Head of caudate nucleus (tissue), 42 donors: ENCODE measurements around the gene TUFT1.

ENCODE experiments used
- DNase-seq, 42 donors: peaks; one replicate each; pipeline versions ENCODE4 v3.0.0 to v3.0.0-alpha.2; 2020 to 2021; ENCODE audit warnings: mixed read lengths in 7 of 42
- intact Hi-C: fragments of 100-400 bp; cut with DNase I; formaldehyde crosslinking; loops from one replicate; pipeline ENCODE4 v1.15.0; 2022

TUFT1 gene

DNA sequence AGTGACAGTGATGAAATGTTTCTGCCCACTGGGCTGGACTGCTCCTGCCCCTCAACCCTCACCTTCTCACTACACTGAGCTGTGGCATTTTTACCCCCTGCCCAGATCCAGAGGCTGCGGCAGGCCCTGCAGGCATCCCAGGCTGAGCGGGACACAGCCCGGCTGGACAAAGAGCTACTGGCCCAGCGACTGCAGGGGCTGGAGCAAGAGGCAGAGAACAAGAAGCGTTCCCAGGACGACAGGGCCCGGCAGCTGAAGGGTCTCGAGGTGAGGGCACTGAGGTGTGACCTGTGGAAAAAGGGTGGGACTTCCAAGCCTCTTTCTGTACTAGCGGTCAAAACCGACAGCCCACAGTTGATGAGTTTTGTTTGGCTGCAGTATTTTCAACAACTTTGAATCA, 6.2 kb upstream of the TUFT1 start:
- intact Hi-C loops, result loop anchor here (5.0 kb wide), 1 partner anchor 77 kb away; the partner anchor contains the start of gene POGZ
- DNase-seq, result no peak

DNA sequence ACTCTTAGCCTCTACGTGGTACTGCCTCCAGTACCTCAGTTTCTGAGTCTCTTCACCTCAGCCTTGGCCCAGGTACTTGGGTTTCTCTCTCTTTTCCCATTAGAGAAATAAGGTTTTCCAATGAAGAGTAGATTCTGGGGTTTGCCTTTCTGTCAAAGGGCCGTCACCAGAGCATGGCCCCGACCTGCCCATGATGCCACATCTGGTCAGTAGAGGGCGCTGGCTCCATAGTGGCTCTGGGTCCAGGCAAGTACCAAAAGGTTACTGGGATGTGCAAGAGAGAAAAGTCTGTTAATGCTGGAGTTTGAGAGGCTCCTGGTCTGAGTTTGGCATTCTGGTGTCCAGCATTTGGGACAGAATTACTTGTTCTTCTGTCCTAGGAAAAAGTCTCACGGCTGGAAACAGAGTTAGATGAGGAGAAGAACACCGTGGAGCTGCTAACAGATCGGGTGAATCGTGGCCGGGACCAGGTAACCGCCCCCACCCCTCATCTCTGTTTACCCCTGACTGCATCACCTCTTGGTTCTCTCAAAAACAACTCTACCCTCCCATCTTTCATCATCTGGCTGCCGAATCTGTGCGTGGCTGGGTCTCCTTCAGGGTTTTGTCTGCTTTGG, 5.3 kb upstream of the TUFT1 start:
- DNase-seq, result peak; percentile 56 to 93 (median 84)
- intact Hi-C loops, result loop anchor here (5.0 kb wide), 2 partner anchors 77 to 198 kb away; partner anchors contain the start of gene POGZ

DNA sequence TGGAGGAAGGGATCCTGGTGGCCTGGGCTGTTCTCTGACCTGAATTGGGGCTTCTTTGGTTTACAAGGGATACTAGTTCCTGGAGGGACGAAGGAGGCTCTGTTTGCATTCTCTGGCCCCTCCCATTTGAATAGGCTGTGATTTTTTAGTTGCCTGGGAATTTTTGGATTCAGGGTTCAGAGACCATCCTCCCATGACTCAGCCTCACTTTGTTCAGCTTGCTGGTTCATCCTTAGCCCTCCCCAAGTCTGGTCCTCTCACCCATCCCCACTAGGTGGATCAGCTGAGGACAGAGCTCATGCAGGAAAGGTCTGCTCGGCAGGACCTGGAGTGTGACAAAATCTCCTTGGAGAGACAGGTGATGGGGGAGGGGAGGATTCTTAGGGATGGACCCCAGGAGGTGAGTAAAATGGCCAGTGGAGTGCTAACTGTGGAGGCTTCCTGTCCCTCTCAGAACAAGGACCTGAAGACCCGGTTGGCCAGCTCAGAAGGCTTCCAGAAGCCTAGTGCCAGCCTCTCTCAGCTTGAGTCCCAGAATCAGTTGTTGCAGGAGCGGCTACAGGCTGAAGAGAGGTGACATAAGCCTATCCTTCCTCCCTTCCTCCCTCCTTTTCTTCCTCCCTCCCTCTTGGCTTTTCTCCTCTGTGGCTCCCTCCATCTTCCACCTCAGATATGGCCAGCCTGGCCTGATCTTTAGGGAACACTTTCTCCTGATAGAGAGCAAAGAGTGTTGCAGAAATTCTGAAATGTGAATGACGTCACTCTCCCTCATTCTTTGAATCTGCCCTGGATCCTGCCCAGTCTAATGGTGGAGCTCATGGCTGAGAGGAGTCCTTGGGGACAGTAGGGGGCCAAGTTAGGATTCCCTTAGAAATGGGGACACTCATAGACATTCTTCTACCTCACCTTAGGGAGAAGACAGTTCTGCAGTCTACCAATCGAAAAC, 4.5 kb upstream of the TUFT1 start:
- DNase-seq, result no peak
- intact Hi-C loops, result loop anchor here (5.0 kb wide), 1 partner anchor 197 kb away; no protein-coding TSS in a partner anchor

DNA sequence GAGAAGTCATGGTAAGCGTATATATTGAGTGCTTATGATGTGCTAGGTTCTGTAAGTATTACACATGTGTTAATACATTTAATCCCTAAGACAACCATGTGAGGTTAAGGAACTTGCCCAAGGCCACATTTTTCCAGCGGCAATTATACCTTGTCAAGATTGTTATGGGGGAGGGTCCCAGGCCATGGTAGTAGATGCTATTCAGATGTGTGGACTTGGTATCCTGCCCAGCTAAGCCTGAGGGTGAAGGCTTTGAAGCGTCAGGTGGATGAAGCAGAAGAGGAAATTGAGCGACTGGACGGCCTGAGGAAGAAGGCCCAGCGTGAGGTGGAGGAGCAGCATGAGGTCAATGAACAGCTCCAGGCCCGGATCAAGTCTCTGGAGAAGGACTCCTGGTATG, 3.6 kb upstream of the TUFT1 start:
- intact Hi-C loops, result loop anchor here (5.0 kb wide), 1 partner anchor 196 kb away; no protein-coding TSS in a partner anchor
- DNase-seq, result no peak

DNA sequence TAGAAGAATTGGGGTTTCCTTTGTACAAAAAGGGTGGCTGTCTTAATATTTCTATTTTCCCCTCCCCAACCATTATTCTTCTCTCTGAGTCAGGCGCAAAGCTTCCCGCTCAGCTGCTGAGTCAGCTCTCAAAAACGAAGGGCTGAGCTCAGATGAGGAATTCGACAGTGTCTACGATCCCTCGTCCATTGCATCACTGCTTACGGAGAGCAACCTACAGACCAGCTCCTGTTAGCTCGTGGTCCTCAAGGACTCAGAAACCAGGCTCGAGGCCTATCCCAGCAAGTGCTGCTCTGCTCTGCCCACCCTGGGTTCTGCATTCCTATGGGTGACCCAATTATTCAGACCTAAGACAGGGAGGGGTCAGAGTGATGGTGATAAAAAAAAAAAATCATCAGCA, 3.0 kb upstream of the TUFT1 start:
- intact Hi-C loops, result loop anchor here (5.0 kb wide), 1 partner anchor 195 kb away; no protein-coding TSS in a partner anchor
- no peak for DNase-seq

DNA sequence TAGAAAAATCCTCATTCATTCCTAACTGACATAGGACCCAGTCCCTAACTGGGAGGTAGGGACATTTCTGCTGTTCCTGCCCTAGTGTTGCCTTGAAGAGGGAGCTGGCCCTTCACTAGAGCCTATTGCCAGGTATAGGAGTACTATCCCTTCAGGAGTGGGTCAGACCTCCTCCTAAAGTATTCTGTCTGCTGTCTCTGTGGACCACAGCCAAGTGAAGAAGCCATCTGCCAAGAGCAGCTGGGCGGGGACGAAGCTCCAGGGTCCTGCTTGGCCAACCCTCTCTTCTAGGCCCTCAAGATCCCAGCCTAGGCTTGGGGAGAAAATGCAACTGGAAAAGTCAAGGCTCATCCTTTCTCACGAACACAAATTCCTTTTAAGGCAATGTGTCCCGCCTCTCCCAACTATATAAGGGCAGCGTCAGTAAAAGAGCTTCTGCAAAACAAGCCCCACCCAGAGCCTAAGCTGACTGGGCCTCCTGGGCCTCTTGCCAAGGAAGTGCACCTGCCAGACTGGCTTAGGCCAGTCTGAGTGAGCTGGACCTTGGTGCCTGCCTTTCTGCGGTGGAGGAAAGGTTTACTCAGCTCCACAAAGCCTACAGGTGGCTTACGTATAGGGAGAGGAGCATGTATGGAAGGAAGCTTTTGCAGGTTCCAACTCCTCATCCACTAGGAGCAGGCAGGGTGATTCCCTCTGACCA, 638 bp upstream of the TUFT1 start:
- intact Hi-C loops, result loop anchor here (5.0 kb wide), 1 partner anchor 193 kb away; no protein-coding TSS in a partner anchor
- peak in 37 of 42 donors; percentile 10 to 64 (median 36) for DNase-seq

DNA sequence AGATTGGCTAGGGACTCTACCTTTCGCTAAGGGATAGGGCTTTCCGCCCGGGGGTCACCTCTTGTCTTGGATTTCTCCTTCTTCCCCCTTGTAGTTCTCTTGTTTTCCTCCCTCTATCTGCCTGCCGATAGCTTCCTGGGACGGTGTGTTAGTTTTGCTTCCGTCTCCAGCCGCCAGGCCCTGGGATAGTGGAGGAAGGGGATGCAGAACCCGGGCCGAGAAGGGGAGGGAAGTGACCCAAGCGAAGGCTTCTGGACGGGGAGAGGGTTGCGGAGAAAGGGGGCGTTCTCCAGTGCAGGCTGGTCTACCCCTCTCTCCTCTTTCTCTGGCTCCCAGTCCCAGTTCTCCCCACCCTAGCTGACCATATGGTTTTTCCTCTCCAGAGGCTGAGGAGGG, 871 bp downstream of the TUFT1 start:
- intact Hi-C loops, result no loop called here
- DNase-seq, result peak in 7 of 42 donors; percentile 2 to 47 (median 11)

DNA sequence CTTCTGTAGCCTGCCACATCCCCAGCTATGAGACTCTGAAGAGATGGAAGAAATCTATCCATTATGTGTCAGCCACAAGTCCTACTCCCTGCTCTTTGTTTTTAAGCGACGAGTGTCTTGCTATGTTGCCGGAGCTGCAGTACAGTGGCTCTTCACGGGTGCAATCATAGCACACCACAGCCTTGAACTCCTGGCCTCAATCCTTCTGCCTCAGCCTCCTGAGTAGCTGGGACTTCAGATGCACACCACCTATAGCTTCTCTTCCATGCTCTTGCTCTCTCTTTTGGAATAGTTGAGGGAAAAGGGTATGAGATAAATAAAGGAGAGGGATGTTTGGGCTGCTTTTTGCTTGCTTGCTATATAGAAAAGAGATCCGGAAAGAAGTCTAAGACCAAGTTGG, 1.6 kb downstream of the TUFT1 start:
- intact Hi-C loops, result no loop called here
- DNase-seq, result no peak

DNA sequence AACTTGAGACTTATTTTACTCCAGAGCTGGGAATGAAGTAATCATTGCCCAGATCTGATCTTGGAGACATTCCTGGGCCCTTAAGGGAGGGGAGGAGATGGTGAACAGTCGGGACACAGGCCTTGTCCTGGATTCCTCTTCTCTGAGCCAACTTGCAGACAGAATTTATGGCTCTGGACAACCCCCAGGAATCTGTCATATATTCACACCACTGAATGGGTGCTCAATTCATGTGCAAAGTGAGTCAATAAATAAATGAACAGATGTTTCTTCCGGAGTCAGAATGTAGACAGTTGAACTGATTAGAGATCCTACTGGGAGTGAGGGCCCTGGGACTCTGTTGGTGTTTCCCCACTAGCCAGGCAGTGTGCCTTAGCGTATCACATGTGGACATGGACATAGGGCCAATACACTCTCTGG, 2.6 kb downstream of the TUFT1 start:
- intact Hi-C loops, result no loop called here
- DNase-seq, result peak in 1 of 42 donors; percentile 10

DNA sequence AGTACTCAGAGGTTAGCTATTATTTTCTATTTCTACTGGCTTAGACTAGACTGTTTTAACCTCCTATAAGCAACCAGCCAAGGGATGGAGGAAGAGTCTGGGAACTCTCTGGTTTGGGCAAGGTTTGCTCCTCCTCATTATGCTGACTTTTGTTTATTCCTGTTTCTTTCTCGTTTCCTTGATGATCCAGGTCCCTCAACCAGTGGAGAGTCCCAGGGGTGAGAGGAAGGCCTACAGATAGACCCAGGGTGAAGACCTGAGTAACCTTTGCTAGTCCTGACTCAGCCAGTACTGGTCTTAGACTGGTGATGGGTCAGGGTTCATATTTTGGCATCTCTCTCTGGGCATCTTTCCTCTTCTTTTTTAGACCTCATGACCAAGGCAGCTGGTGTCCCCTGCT, 5.4 kb downstream of the TUFT1 start:
- DNase-seq, result no peak
- intact Hi-C loops, result no loop called here

DNA sequence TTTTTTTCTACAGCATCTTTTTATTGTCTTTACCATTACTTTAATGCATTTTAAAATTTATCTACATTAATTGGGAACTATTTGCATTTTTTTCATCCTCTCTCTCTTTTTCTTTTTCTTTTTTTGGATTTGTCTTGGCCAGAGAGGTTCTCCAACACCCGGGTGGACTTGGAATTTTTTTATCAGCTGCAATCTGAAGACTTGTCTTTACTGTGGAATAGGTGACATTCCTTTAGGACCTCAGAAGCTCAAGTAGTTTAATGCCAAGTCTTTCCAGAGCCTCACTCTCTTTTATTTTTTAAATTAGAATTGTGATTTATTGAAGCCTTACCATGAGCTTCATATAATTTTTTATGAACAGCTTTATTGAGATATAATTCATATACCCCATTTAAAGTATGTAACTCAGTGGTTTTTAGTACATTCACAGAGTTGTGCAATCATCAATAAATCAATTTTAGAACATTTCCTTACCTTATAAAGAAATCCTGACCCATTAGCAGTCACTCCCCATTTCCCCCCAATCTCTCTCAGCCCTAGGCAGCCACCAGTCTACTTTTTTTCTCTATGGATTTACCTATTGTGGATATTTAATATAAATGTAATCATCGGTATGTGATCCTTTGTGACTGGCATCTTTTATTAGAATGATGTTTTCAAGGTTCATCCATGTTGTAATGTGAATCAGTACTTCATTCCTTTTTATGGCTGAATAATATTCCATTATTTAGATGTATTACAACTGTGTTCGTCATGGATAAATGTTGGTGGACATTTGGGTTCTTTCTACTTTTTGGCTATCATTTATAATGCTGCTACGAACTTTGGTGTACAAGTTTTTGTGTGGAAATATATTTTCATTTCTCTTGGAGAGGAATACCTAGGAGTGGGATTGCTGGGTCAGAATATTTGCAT, 6.2 kb downstream of the TUFT1 start:
- no peak for DNase-seq
- intact Hi-C loops, result no loop called here

DNA sequence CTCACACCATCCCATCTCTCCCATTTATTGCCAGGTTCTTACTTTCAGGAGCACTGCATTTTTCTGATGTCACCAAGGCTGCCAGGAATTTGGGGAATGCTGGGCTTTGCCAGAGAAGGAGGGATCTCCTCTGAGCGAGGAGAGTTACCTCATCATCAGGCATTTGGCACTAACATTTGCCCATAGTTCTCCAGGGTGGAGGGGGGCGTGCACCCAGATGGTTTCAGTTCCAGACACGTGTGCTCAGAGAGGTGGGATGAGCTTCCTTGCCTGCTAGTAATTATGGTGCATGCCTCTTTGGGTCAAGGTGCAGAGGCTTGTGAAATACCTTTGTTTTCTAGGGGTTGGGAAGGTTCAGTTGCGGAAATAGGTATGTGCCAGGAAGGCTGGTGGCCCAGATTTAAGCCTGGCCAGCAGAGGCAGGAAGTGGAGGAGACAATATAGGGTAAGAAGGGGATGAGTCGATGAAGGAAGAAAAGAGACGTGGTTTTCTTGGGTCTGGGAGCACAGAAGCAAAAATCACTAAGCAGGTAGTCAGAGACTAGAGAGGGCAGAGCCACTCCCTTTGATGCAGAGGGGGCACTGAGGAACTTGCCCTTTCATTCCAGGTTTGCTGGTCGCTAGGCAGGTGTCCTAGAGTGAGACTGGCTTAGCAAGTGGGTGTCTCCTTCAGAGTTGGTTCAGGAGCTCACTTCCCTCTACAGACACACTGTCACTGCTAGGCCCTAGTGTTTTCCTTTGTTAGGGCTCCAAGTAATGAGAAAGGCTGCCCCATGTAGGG, 7.2 kb downstream of the TUFT1 start:
- intact Hi-C loops, result no loop called here
- DNase-seq, result no peak

DNA sequence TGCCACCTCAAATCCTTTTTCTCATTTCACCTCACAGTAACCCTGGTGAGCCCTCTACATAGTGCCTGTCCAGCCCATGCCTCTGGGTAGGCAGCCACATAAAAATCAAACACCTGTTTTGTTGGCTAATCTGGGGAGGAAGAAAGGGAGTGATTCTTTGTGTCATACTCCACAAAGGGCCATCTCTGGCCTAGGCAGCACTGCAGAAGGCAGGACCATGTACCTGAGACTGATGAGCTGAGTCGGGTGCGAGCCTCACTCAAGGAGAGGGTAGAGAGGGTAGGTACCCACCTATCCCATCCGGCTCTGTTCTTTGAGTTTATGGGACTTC, 7.8 kb downstream of the TUFT1 start:
- intact Hi-C loops, result no loop called here
- no peak for DNase-seq

DNA sequence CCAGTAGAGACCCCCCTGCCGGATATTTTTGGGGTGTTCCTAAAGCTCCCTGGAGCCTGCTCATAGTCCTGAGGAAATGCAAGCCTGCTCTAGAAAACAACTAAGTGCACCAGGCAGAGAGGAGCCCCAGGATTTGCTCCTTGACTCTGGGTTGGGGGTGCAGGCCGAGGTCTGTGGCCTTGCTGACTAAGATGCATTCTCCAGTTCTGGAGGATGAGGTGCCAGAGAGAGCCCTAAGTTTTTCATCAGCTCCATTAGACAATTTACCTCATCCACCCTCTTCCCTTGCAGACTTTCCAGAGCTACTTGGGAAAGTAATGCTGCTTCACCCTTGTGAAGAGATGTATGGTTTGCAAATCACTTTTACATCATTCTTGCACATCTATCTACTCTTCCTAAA, 9.1 kb downstream of the TUFT1 start:
- DNase-seq, result no peak
- intact Hi-C loops, result no loop called here

DNA sequence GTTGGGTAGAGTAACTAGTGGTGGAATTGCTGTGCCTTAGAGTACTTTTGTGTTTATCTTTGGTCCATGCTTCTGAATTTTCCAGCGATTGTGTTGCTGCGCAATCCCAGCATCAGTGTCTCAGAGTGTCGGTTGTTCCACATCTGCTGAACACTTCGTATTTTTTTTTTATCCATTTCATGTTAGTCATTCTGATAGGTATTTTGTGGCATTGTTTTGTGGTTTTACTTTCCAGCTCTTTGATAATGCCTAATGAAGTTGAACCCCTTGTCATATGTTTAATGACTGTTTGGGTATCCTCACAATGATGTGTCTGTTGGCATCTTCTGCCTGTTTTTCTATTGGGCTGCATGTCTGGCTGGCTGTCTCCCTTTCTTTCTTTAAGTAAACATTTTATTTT, 13.6 kb downstream of the TUFT1 start:
- intact Hi-C loops, result no loop called here
- no peak for DNase-seq

DNA sequence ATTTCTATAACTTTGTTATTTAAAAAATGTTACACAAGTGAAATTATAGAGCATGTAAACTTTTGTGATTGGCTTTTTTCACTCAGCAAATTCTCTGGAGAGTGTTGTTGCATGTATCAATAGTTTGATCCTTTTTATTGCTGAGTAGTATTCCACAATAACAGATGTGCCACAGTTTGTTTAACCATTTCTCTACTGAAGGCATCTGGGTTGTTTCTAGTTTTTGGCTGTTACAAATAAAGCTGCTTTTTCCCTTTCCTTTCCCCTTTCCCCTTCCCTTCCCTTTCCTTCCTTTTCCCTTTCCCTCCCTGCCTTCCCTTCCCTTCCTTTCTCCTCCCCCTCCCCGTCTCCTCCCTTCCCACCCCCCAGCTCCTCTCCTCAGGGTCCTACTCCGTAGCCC, 15.9 kb downstream of the TUFT1 start:
- intact Hi-C loops, result no loop called here
- DNase-seq, result no peak

DNA sequence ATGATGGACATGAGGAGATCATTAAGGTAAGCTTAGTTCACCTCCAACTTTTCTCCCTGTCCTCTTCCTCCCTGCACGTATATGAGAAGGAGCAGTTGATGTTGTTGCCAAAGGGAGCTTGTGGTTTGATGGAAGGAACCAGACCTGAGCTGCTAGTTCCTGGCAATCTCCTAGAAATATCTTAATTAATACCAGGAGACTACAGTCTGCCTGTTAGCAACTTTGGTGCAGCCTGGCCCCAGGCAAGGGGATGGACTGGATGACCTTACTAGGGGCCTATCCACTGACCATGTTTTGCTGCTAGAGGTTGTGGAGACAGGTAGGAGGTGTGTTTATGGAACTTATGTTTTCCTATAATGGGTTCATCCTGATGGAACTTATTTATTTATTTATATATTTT, 22.6 kb downstream of the TUFT1 start:
- intact Hi-C loops, result no loop called here
- no peak for DNase-seq

DNA sequence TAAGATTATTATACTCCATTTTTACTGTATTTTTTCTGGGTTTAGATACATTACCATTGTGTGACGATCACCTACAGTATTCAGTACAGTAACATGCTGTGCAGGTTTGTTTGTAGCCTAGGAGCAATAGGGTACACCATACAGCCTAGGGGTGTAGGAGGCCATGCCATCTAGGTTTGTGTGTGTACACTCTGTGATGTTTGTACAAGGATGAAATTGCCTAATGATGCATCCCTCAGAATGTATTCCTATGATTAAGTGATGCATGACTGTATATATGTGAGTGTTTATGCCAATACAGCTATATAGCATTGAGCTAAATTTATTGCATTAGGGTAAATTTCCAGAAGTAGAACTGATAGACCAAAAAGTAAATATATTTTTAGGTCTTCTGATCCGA, 23.3 kb downstream of the TUFT1 start:
- intact Hi-C loops, result no loop called here
- no peak for DNase-seq
